Hematopoietic multipotent progenitor cell treated with erythropoietin and hydrocortisone succinate and interleukin-3 and kit ligand, for 8 days (in vitro differentiated cells): ENCODE measurements around the gene GADD45GIP1.
A peak's percentile ranks its signal among the peaks of the same experiment; 100 is the strongest.
"Not testable (repeated sequence)": the region's sequence is repeated elsewhere in the genome, so short reads cannot be mapped to it uniquely, and the experiment has no call there.

Experiments used
- DNase-seq: peaks from one replicate; pipeline ENCODE4 v3.0.0-alpha.2; 2015

The GADD45GIP1 gene

GRCh38 chr19:12955575-12955974, 1.4 kb downstream of the GADD45GIP1 start:
- not testable (repeated sequence) for DNase-seq

- DNase-seq, result no peak
Measured at GRCh38 chr19:12954612-12954962, 2.4 kb downstream of the GADD45GIP1 start.

GRCh38 chr19:12953799-12954611, 3.0 kb downstream of the GADD45GIP1 start:
- DNase-seq, result no peak

- DNase-seq, result peak; percentile 33
Measured at GRCh38 chr19:12953138-12953798, 3.8 kb downstream of the GADD45GIP1 start.

GRCh38 chr19:12952488-12953137, 4.4 kb downstream of the GADD45GIP1 start:
- DNase-seq, result no peak

- DNase-seq, result not testable (repeated sequence)
Measured at GRCh38 chr19:12952050-12952449, 5.0 kb downstream of the GADD45GIP1 start.

- no peak for DNase-seq
Measured at GRCh38 chr19:12949363-12950283, 7.4 kb downstream of the GADD45GIP1 start.

- no peak for DNase-seq
Measured at GRCh38 chr19:12948612-12949362, 8.2 kb downstream of the GADD45GIP1 start.

- peak; percentile 99 for DNase-seq
Measured at GRCh38 chr19:12947702-12948611, 9.1 kb downstream of the GADD45GIP1 start.

GRCh38 chr19:12946731-12947496, 10.1 kb downstream of the GADD45GIP1 start:
- DNase-seq, result peak; percentile 44

GRCh38 chr19:12946092-12946721, 10.8 kb downstream of the GADD45GIP1 start:
- peak; percentile 77 for DNase-seq

- DNase-seq, result peak; percentile 98
Measured at GRCh38 chr19:12945479-12946091, 11.4 kb downstream of the GADD45GIP1 start, which contains the start of gene RAD23A. RAD23A (plus strand) TSS chr19:12945862; CDS start chr19:12945949, 87 bp downstream.

GRCh38 chr19:12944104-12944674, 12.8 kb downstream of the GADD45GIP1 start:
- no peak for DNase-seq

GRCh38 chr19:12943437-12944044, 13.5 kb downstream of the GADD45GIP1 start:
- no peak for DNase-seq

GRCh38 chr19:12940897-12941296, 16.1 kb downstream of the GADD45GIP1 start:
- no peak for DNase-seq

GRCh38 chr19:12939975-12940423, 17.0 kb downstream of the GADD45GIP1 start:
- DNase-seq, result peak; percentile 16

- peak; percentile 60 for DNase-seq
Measured at GRCh38 chr19:12938779-12939601, 18.0 kb downstream of the GADD45GIP1 start.
